Tibial nerve (tissue), 4 donors: Measurements from ENCODE around the gene TGFA. TPM values are rescaled to one million over a fixed set of nuclear protein-coding genes. Genes with fewer than 3 reads are reported as not detected.

Source experiments
- DNase-seq, 2 donors: peaks; one replicate each; pipeline ENCODE4 v3.0.0-alpha.2; 2019; ENCODE audit warnings: low spot score in 2 of 2
- H3K27ac ChIP-seq, 4 donors: fragments of 200-600 bp; sonication (generic) in 3 of 4; one replicate each; pipeline ENCODE4 v1.5.1; 2017 to 2019; ENCODE audit warnings: mild to moderate bottlenecking in 1 of 4
- H3K27me3 ChIP-seq, 2 donors: fragments of 200-600 bp; sonication (generic) in 1 of 2; one replicate each; pipeline versions ENCODE4 v1.5.1 to v1.6.0; 2017 to 2019
- H3K36me3 ChIP-seq, 3 donors: fragments of 200-600 bp; sonication (generic); one replicate each; pipeline ENCODE4 v1.5.1; 2018 to 2019
- H3K4me1 ChIP-seq, 4 donors: fragments of 200-600 bp; sonication (generic) in 3 of 4; one replicate each; pipeline ENCODE4 v1.5.1; 2017 to 2019
- H3K4me3 ChIP-seq, 4 donors: fragments of 200-600 bp; sonication (generic) in 3 of 4; one replicate each; pipeline ENCODE4 v1.5.1; 2017 to 2019; ENCODE audit warnings: mild to moderate bottlenecking in 1 of 4, moderate library complexity in 1 of 4
- H3K9me3 ChIP-seq, 4 donors: fragments of 200-600 bp; sonication (generic) in 3 of 4; one replicate each; pipeline ENCODE4 v1.5.1; 2017 to 2019
- CTCF ChIP-seq, 5 experiments: fragments of 200-600 bp in 3 of 5; fragments of 450-650 bp in 2 of 5; sonication (generic) in 3 of 5; IDR thresholded peaks; one replicate each; pipeline ENCODE4 v1.5.1; 2016 to 2019; ENCODE audit warnings: antibody characterized with exemption in 5 of 5, mild to moderate bottlenecking in 3 of 5, moderate library complexity in 2 of 5
- EP300 ChIP-seq, 2 donors: sonication (generic); formaldehyde crosslinking; IDR thresholded peaks; one replicate each; pipeline ENCODE4 v1.6.1; 2017; ENCODE audit warnings: antibody characterized with exemption in 2 of 2, mild to moderate bottlenecking in 1 of 2
- POLR2A ChIP-seq, 2 donors: fragments of 450-650 bp; IDR thresholded peaks; one replicate each; pipeline ENCODE4 v1.6.1; 2017; ENCODE audit warnings: antibody characterized with exemption in 2 of 2, mild to moderate bottlenecking in 2 of 2, moderate library complexity in 2 of 2
- WGBS, 2 donors: methylation state at CpG; one replicate each; pipeline ENCODE4 v1.1.5; 2018; 5-methylcytosine and 5-hydroxymethylcytosine counted together
- total RNA-seq, 4 donors: library from RNA; depleted of rRNA; stranded (reverse); fragments of >200 nt; gene quantifications; one replicate each; pipeline ENCODE4 v1.1.0, GENCODE V29; 2016

Gene TGFA
- total RNA-seq, 4 donors from 2014 or later = 3.0 to 12.6 (median 9.6) TPM

GRCh38 chr2:70527447-70528080, 26.1 kb downstream of the TGFA start:
- no peaks in the 10 kb centered on the region for H3K36me3 ChIP-seq
- no peak for DNase-seq
- H3K9me3 ChIP-seq = no peaks in the 10 kb centered on the region
- WGBS, 2 donors = 61 to 73% methylated on average over 4 of the region's 4 CpGs
- H3K27me3 ChIP-seq = no peaks in the 10 kb centered on the region
- no peak overlapping the region for H3K4me3 ChIP-seq
- no peak overlapping the region for H3K27ac ChIP-seq
- peaks cover 0 to 6% (median 0%) of the 10 kb centered on the region in 4 donors for H3K4me1 ChIP-seq
- no peak for TF ChIP-seq CTCF (IDR thresholded peaks at IDR 0.05)

- no peak overlapping the region for H3K27ac ChIP-seq
- H3K36me3 ChIP-seq = no peaks in the 10 kb centered on the region
- no peaks in the 10 kb centered on the region for H3K27me3 ChIP-seq
- WGBS, 2 donors = 56 to 66% methylated on average over 3 of the region's 3 CpGs
- DNase-seq = no peak
- H3K4me1 ChIP-seq = peaks cover 0 to 6% (median 0%) of the 10 kb centered on the region in 4 donors
- no peaks in the 10 kb centered on the region for H3K9me3 ChIP-seq
- TF ChIP-seq EP300 (IDR thresholded peaks at IDR 0.05) (no peak), CTCF (IDR thresholded peaks at IDR 0.05) (no peak), POLR2A (IDR thresholded peaks at IDR 0.05) (no peak)
- no peak overlapping the region for H3K4me3 ChIP-seq
Measured at GRCh38 chr2:70526126-70526525, 27.5 kb downstream of the TGFA start.

GRCh38 chr2:70525032-70525431, 28.6 kb downstream of the TGFA start:
- 33 to 57% methylated on average over 1 of the region's 1 CpG for WGBS, 2 donors
- H3K27ac ChIP-seq = peak overlapping the region in 1 of 4 donors; percentile 8
- DNase-seq = no peak
- H3K4me3 ChIP-seq = no peak overlapping the region
- no peaks in the 10 kb centered on the region for H3K27me3 ChIP-seq
- no peaks in the 10 kb centered on the region for H3K36me3 ChIP-seq
- TF ChIP-seq CTCF (IDR thresholded peaks at IDR 0.05) (no peak), POLR2A (IDR thresholded peaks at IDR 0.05) (no peak), EP300 (IDR thresholded peaks at IDR 0.05) (no peak)
- no peaks in the 10 kb centered on the region for H3K9me3 ChIP-seq
- peaks cover 0 to 6% (median 0%) of the 10 kb centered on the region in 4 donors for H3K4me1 ChIP-seq

GRCh38 chr2:70523996-70524965, 29.3 kb downstream of the TGFA start:
- no peak for DNase-seq
- Histone ChIP-seq H3K36me3 (no peaks in the 10 kb centered on the region), H3K27ac (peak overlapping the region in 1 of 4 donors; percentile 8)

GRCh38 chr2:70523672-70523995, 30.0 kb downstream of the TGFA start:
- H3K27ac ChIP-seq = no peak overlapping the region
- H3K4me3 ChIP-seq = no peak overlapping the region
- TF ChIP-seq EP300 (IDR thresholded peaks at IDR 0.05) (no peak), CTCF (IDR thresholded peaks at IDR 0.05) (no peak), POLR2A (IDR thresholded peaks at IDR 0.05) (no peak)
- H3K9me3 ChIP-seq = no peaks in the 10 kb centered on the region
- DNase-seq = no peak
- H3K4me1 ChIP-seq = peaks cover 0 to 6% (median 0%) of the 10 kb centered on the region in 4 donors
- no peaks in the 10 kb centered on the region for H3K36me3 ChIP-seq
- no peaks in the 10 kb centered on the region for H3K27me3 ChIP-seq

More at GRCh38 chr2:70523996-70524965, 29.3 kb downstream of the TGFA start:
- Histone ChIP-seq H3K27me3 (no peaks in the 10 kb centered on the region), H3K9me3 (no peaks in the 10 kb centered on the region), H3K4me1 (peaks cover 0 to 6% (median 0%) of the 10 kb centered on the region in 4 donors), H3K4me3 (no peak overlapping the region)
- TF ChIP-seq POLR2A (IDR thresholded peaks at IDR 0.05) (no peak), EP300 (IDR thresholded peaks at IDR 0.05) (no peak)
- 38 to 54% methylated on average over 12 to 14 of the region's 14 CpGs for WGBS, 2 donors
